Testis (tissue), 2 donors: ENCODE data around the gene SPRR3.

Experiments used
- CTCF ChIP-seq, 3 experiments: fragments of 450-650 bp in 2 of 3; fragments of 200-600 bp in 1 of 3; sonication (generic) in 1 of 3; IDR thresholded peaks; one replicate each; pipeline ENCODE4 v1.5.1; 2016 to 2019; ENCODE audit warnings: antibody characterized with exemption in 3 of 3, mild to moderate bottlenecking in 2 of 3, moderate library complexity in 1 of 3
- POLR2A ChIP-seq: fragments of 450-650 bp; IDR thresholded peaks from one replicate; pipeline ENCODE4 v1.6.1; 2017; ENCODE audit warnings: antibody characterized with exemption, mild to moderate bottlenecking, moderate library complexity

- TF ChIP-seq CTCF (IDR thresholded peaks at IDR 0.05): no peak
- no peak for TF ChIP-seq POLR2A
Measured at GRCh38 chr1:152970495-152970894, 31.1 kb upstream of the SPRR3 start, which contains the start of gene SPRR4.
